GM19463 (cell line): Measurements from ENCODE around the gene C19orf44.

Experiments used
- ATAC-seq: cut with Tn5 transposase; IDR thresholded peaks from one replicate; pipeline ENCODE4 v1.9.1; 2021; ENCODE audit warnings: mild to moderate bottlenecking, moderate library complexity; ENCODE audit not compliant: unreplicated experiment

Gene C19orf44

GRCh38 chr19:16516381-16516780 lies 20.2 kb downstream of the C19orf44 start:
- ATAC-seq: no peak

- no peak for ATAC-seq
Measured at GRCh38 chr19:16516923-16517610, 20.9 kb downstream of the C19orf44 start.

- ATAC-seq: no peak
Measured at GRCh38 chr19:16518061-16518460, 21.9 kb downstream of the C19orf44 start.

GRCh38 chr19:16518483-16519229 lies 22.5 kb downstream of the C19orf44 start:
- ATAC-seq: no peak

GRCh38 chr19:16519230-16519687 lies 23.1 kb downstream of the C19orf44 start:
- no peak for ATAC-seq

- ATAC-seq: no peak
Measured at GRCh38 chr19:16520074-16520973, 24.1 kb downstream of the C19orf44 start.

GRCh38 chr19:16520986-16521624 lies 24.9 kb downstream of the C19orf44 start:
- no peak for ATAC-seq

- no peak for ATAC-seq
Measured at GRCh38 chr19:16521715-16522289, 25.6 kb downstream of the C19orf44 start.

- no peak for ATAC-seq
Measured at GRCh38 chr19:16522559-16523377, 26.6 kb downstream of the C19orf44 start.

GRCh38 chr19:16524991-16525734 lies 29.0 kb downstream of the C19orf44 start:
- no peak for ATAC-seq

- ATAC-seq: no peak
Measured at GRCh38 chr19:16525751-16526481, 29.7 kb downstream of the C19orf44 start.

GRCh38 chr19:16527334-16527935 lies 31.2 kb downstream of the C19orf44 start:
- ATAC-seq: no peak

GRCh38 chr19:16527971-16528521 lies 31.9 kb downstream of the C19orf44 start:
- ATAC-seq: no peak

GRCh38 chr19:16529466-16530144 lies 33.4 kb downstream of the C19orf44 start:
- ATAC-seq: no peak

GRCh38 chr19:16530540-16531379 lies 34.6 kb downstream of the C19orf44 start:
- no peak for ATAC-seq

GRCh38 chr19:16531380-16531669 lies 35.1 kb downstream of the C19orf44 start:
- ATAC-seq: no peak
